GM10847 (cell line): ENCODE data around the gene SUN5.

Source experiments
- POLR2A ChIP-seq: IDR thresholded peaks from 2 replicates; pipeline ENCODE4 v1.6.1; 2011; ENCODE audit not compliant: insufficient read length; ENCODE audit errors: extremely low read depth

The SUN5 gene

DNA sequence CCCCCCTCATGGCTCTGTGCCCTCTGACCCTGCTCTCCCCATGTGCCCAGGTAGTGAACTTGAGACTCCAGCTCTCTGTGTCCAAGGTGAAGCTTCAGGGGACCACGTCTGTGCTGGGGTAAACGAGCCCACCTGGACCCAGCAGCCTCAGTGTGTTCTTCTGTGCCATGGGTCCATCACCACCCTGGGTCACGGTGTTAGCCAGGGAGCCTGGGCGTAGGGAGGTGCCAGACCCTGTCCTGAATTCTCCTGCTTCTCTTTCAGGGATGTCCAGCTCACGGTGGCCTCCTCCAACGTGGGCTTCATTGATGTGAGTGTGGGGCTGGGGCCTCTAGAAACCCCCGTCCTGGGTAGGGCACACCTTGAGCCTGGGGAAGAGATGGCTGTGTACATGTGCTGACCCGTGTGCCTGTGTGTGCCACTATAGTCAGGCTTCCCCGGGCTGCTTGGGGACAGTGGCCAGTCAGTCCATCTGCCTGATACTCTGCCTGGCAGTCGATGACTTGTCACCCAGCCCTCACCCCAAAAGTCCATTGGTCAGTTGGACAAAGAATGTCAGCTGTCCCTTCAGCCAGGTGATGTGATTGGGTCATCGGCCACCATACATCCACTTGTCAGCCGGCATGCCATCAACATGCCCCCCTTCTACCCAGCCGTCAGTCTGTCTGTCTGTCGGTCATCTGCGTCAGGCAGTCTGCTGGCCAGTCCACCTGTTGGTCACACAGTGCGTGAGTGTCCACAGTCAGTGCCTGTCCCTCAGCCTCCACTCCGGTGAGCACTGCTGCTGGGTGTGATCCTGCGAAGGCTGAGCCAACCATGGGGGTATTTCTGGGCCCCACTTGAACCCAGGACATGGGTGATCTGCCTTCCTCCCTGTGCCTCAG lies 16.3 kb upstream of the SUN5 start:
- TF ChIP-seq POLR2A = no peak

DNA sequence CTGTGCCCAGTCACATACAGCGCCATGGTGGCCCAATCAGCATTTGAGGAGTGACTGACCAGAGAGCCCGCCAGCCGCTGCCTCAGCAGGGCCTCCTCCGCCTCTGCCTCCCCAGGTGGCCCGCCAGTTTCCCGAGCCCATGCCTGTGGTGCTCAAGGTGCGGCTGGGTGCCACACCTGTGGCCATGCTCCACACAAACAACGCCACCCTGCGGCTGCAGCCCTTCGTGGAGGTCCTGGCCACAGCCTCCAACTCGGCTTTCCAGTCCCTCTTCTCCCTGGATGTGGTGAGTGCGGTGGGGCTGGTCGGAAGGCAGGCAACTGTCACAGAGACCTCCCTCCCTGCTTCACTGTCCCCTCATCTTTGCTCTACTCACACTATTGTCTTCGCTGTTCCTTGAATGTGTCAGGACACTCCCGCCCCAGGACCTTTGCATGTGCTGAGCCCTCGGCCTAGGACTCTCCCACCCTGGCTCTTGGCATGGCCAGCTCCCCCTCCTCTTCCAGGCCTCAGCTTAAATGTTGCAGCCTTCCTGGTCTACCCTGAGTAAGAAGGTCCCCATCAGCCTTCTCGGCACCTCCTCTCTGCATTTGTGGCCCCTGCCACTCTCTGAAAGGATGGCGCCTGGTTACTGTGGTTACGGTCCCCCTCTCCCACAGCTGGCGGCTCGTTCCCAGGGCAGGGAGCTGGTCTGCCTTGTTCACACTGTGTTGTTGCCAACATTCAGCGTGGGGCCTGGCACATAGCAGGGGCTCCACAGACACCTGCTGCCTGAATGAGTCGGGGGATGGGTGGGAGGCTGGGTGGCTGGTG lies 15.4 kb upstream of the SUN5 start:
- TF ChIP-seq POLR2A = no peak

GRCh38 chr20:33018169-33018931 lies 14.1 kb upstream of the SUN5 start:
- no peak for TF ChIP-seq POLR2A

DNA sequence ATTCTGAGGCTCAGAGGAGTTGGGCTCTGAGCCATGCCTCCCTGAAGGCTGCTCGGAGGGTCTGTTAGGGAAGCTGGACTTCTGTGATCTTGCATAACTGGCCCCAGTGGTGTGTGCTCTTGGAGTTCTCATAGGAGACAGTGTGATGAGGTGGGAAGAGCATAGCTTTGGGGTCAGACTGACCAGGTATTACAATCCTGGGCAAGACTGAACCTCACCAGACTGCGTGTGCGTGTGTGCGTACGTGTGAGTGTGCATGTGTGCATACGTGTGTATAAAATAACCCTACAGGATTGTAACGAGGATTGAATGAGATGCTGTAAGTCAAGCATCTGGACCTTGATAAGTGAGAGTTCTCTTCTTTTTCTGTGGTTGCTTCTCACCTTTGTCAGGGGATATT lies 13.3 kb upstream of the SUN5 start:
- TF ChIP-seq POLR2A = no peak

- no peak for TF ChIP-seq POLR2A
Observed at GRCh38 chr20:33016581-33017109, 12.4 kb upstream of the SUN5 start.

DNA sequence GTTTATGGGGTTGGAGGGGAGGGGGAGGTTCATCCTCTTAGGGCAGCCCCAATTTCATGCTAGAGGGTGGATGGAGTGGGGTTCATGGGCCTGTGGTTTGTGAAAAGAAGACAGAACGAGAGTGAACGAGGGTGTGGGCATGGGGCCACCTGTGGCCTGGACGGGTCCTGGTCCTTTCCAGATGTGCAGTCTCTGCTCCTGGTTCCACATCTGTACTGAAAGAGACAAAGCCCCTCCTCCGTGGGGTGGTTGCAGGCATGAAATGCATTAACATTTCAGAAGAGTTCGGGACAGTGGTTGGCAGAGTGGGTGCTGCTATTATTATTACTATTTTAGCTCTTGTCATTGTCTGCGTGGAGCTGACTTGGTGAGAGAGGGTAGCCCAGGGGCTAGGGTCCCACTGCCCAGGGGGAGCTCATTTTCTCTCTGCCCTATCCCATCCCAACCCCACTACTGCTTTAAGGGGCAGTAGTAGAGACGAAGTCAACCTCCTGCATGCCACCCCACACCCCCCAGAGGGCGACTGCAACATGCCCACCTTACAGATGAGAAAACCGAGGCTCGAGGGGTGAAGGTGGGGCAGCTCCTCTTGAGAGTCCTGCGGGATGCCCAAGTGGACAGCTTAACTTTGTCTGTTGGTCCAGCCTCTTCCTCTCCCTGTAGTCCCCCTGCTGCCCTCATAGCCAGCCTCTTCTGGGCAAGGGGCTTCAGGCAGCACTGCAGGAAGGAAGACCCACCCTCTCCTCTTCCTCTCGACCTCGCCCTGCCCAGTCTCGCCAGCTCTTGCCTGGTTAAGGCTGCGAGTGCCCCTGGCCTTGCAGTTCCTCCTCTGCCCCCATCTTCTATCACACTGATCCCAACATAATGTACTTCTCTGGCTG lies 11.7 kb upstream of the SUN5 start:
- no peak for TF ChIP-seq POLR2A

GRCh38 chr20:33015114-33015484 lies 10.9 kb upstream of the SUN5 start:
- no peak for TF ChIP-seq POLR2A

DNA sequence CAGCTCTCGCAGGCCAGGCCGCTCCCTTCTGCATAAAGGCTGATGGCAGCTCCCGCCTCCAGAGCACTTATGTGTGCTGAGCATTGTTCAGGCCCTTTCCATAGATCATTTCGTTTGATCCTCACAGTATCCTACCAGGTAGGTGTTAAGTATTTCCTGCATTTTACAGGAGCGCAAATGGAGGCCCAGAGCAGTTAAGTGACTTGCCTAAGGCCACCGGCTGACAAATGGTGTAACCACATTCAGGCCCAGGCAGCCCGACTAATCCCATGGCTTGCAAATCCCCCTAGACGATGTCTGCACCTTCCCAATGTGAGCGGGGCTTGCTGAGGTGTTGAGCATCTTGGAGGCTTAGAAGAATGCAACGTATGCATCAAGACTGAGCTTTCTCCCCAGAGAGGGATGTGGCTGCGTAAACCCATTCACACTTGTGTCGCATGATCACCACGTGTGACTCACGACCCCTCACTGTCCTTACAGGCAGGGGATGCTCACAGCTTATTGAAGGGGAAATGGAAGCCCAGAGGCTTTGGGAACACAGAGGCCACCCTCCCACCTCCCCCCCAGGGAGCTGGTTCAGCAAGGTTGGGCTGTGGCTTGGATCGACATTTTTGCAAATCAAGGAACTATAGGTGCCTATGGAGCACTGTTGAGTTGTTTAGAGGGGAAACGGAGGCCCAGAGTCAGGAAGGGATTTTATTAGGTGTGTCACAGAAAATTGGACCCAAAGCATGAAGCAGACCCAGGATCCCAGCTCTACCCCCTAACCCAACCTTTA lies 10.3 kb upstream of the SUN5 start:
- no peak for TF ChIP-seq POLR2A

GRCh38 chr20:33013701-33014326 lies 9.6 kb upstream of the SUN5 start:
- no peak for TF ChIP-seq POLR2A

DNA sequence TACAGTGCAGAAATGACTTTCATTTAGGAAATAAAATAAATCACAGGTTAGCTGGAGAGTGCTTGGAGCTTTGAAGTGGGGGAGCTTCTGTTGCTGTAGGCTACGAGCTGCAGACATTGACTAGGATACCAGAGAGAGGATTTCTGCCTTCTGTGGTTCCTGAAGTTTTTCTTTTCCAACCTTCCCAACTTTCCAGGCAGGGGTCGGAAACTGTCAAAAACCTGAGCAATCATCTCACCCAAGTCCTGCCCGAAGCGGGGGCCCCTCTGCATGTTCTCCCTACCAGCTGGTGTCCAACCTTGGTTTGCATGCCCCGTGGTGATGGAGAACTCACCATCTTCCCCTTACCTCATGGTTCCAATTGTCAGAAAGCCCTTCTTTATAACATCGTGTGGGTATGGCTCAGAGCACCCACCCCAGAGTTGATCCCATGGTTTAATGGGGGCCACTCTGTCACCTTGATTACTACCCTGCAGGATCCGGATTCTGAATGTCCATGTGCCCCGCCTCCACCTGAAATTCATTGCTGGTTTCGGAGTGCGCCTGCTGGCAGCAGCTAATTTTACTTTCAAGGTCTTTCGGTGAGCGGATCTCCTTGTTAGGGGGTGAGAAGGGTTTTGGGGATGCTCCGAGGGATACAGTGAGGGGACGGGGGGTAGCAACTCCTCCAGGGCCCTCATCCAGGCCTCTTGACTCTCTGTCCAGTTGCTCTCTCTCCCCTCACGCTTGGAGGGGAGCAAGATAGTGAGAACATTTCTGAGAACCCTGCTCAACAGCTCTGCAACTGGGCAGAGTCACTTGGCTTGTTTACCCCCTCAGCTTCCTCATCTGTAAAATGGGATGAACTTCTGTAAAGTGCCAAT lies 8.3 kb upstream of the SUN5 start:
- TF ChIP-seq POLR2A = no peak

GRCh38 chr20:33010674-33011449 lies 6.6 kb upstream of the SUN5 start:
- TF ChIP-seq POLR2A = no peak

GRCh38 chr20:33010133-33010504 lies 5.9 kb upstream of the SUN5 start:
- no peak for TF ChIP-seq POLR2A
